HepG2 (cell line): Measurements from ENCODE around the gene GNA14. TPM values are rescaled to one million over a fixed set of nuclear protein-coding genes. Genes with fewer than 3 reads are reported as not detected.
A peak's percentile ranks its signal among the peaks of the same experiment; 100 is the strongest.

Experiments used
- ATAC-seq: fragments of 200-7000 bp; cut with Tn5 transposase; 3 replicates; pipeline ENCODE4 v1.9.1; 2020; ENCODE audit warnings: mild to moderate bottlenecking, moderate library complexity
- BruUV-seq: library from RNA; stranded (reverse); fragments of 400-500 nt; replicated peaks from 2 replicates; lab custom pipeline; 2021; lab: Mats Ljungman, UMichigan
- CTCF ChIA-PET: fragments of 300-600 bp; formaldehyde crosslinking; extraction: SDS; loops from one replicate; lab custom pipeline; 2021; ENCODE audit warnings: low total read pairs, inconsistent platforms, low intra/inter-chr PET ratio; lab: Yijun Ruan, JAX
- POLR2A ChIA-PET: fragments of 350-600 bp; sonication (Branson Sonifier 250); formaldehyde crosslinking; loops from one replicate; lab custom pipeline; 2020; ENCODE audit warnings: antibody characterized with exemption, inconsistent platforms; lab: Yijun Ruan, JAX
- DNase-seq: peaks from one replicate; pipeline ENCODE4 v3.0.0-alpha.2; 2015; ENCODE audit warnings: low spot score
- FAIRE-seq: peaks from 3 replicates; lab custom pipeline; 2011; peaks lifted over from hg19 to GRCh38; lab: Jason Lieb, UNC
- H2AFZ ChIP-seq: one replicate; pipeline ENCODE4 v1.6.1; 2011; ENCODE audit warnings: low read length, inconsistent platforms
- H3K27ac ChIP-seq: fragments of 300-600 bp; 3 replicates; pipeline ENCODE4 v1.8.0; 2011; ENCODE audit warnings: mixed run types, mild to moderate bottlenecking, mixed read lengths, low read length, inconsistent platforms; ENCODE audit not compliant: insufficient read depth; ENCODE audit errors: extremely low read length
- H3K27me3 ChIP-seq, 2 experiments: fragments of 200-600 bp in 1 of 2; 2 replicates in 1 of 2; 3 replicates in 1 of 2; pipeline versions ENCODE4 v1.6.0 to v1.8.0; 2011; ENCODE audit warnings: low read length in 2 of 2, mild to moderate bottlenecking in 2 of 2, moderate library complexity in 2 of 2, inconsistent platforms in 1 of 2; ENCODE audit not compliant: insufficient read depth in 2 of 2, control insufficient read depth in 1 of 2
- H3K36me3 ChIP-seq, 2 experiments: fragments of 200-600 bp in 1 of 2; replicated peaks in 1 of 2; 2 replicates in 1 of 2; 3 replicates in 1 of 2; pipeline versions ENCODE4 v1.5.1 to v1.8.0; 2011; ENCODE audit warnings: low read length in 2 of 2, inconsistent platforms in 1 of 2; ENCODE audit not compliant: insufficient read depth in 2 of 2, control insufficient read depth in 1 of 2
- H3K4me1 ChIP-seq: 2 replicates; pipeline ENCODE4 v1.5.1; 2012; ENCODE audit warnings: low read length, inconsistent platforms; ENCODE audit not compliant: insufficient read depth
- H3K4me2 ChIP-seq: 2 replicates; pipeline ENCODE4 v1.6.0; 2011; ENCODE audit warnings: low read depth, low read length, inconsistent platforms
- H3K4me3 ChIP-seq, 3 experiments: fragments of 200-600 bp in 1 of 3; sonication (generic), shearing (Covaris generic) in 1 of 3; replicated peaks in 1 of 3; 2 replicates each; pipeline ENCODE4 v1.5.1; 2011 to 2016; ENCODE audit warnings: low read length in 3 of 3, inconsistent platforms in 2 of 3, low read depth in 2 of 3, mild to moderate bottlenecking in 2 of 3, control low read depth in 1 of 3, mixed read lengths in 1 of 3; ENCODE audit not compliant: insufficient read depth in 1 of 3
- H3K79me2 ChIP-seq: one replicate; pipeline ENCODE4 v1.6.1; 2011; ENCODE audit warnings: low read length, inconsistent platforms; ENCODE audit not compliant: insufficient read depth
- H3K9ac ChIP-seq: 2 replicates; pipeline ENCODE4 v1.6.0; 2011; ENCODE audit warnings: mild to moderate bottlenecking, low read depth, low read length, inconsistent platforms; ENCODE audit not compliant: insufficient read depth
- H3K9me3 ChIP-seq: 2 replicates; pipeline ENCODE4 v1.5.1; 2012; ENCODE audit warnings: mild to moderate bottlenecking, low read length
- H4K20me1 ChIP-seq: 2 replicates; pipeline ENCODE4 v1.6.0; 2011; ENCODE audit warnings: inconsistent platforms, mild to moderate bottlenecking, low read length, moderate library complexity; ENCODE audit not compliant: insufficient read depth
- ARNT2 ChIP-seq: sonication (generic); formaldehyde crosslinking; IDR thresholded peaks from 2 replicates; pipeline ENCODE4 v1.8.0; 2022; ENCODE audit warnings: mild to moderate bottlenecking, low read depth, missing genetic modification reagents, moderate library complexity
- CCAR2 ChIP-seq: fragments of 200-400 bp; formaldehyde crosslinking; optimal IDR thresholded peaks from 2 replicates; pipeline ENCODE3; 2018; ENCODE audit warnings: low read depth, mild to moderate bottlenecking, low read length, moderate library complexity
- GTF3A ChIP-seq: sonication (generic); formaldehyde crosslinking; conservative IDR thresholded peaks from 2 replicates; pipeline ENCODE4 v1.4.0; 2020; ENCODE audit warnings: mild to moderate bottlenecking, missing genetic modification reagents
- HDAC2 ChIP-seq: sonication (generic); formaldehyde crosslinking; IDR thresholded peaks from 2 replicates; pipeline ENCODE4 v1.4.0; 2020; ENCODE audit warnings: missing genetic modification reagents
- YY1 ChIP-seq: IDR thresholded peaks from 2 replicates; pipeline ENCODE4 v1.6.1; 2011; ENCODE audit warnings: low read length, low read depth, moderate library complexity, mild to moderate bottlenecking; ENCODE audit not compliant: insufficient read depth, insufficient replicate concordance
- ZFP36L1 ChIP-seq: sonication (generic); formaldehyde crosslinking; IDR thresholded peaks from 2 replicates; pipeline ENCODE4 v1.8.0; 2022; ENCODE audit warnings: mild to moderate bottlenecking, missing genetic modification reagents, moderate library complexity
- ZNF530 ChIP-seq: sonication (generic); formaldehyde crosslinking; IDR thresholded peaks from 2 replicates; pipeline ENCODE4 v1.5.0; 2020; ENCODE audit warnings: low read depth, mild to moderate bottlenecking, missing genetic modification reagents
- ZNF792 ChIP-seq: IDR thresholded peaks from 2 replicates; pipeline ENCODE4 v1.6.1; 2016
- WGBS: methylation state at CpG from one replicate; pipeline ENCODE4 v1.1.6; 2017; ENCODE audit warnings: low lambda C conversion rate; 5-methylcytosine and 5-hydroxymethylcytosine counted together
- in situ Hi-C: cut with HindIII; loops from 2 replicates; pipeline ENCODE4 v1.10.0; 2017; ENCODE audit warnings: low pct_unique_long_range_greater_than_20kb; ENCODE audit not compliant: extremely low pct_ligation_motif_present
- intact Hi-C: fragments of 100-400 bp; cut with micrococcal nuclease; formaldehyde crosslinking; loops from one replicate; pipeline ENCODE4 v1.10.0; 2022; ENCODE audit not compliant: unreplicated experiment
- polyA plus RNA-seq, 8 experiments: library from polyadenylated mRNA; depleted of rRNA in 3 of 8; stranded (reverse) in 7 of 8; unstranded in 1 of 8; fragments of >200 nt; fragmentation: Illumina TruSeq in 4 of 8; extraction: Trizol in 4 of 8; gene quantifications; 2 replicates each; pipeline versions ENCODE4 v1.2.1 to v1.2.3, GENCODE V29; 2011 to 2016; ENCODE audit warnings: low read depth in 4 of 8, missing spikeins in 1 of 8, mixed read lengths in 1 of 8; ENCODE audit not compliant: insufficient read depth in 1 of 8
- total RNA-seq, 5 experiments: library from RNA; depleted of rRNA; stranded (reverse); fragments of >200 nt; fragmentation: Illumina TruSeq; extraction: Trizol; gene quantifications; 2 replicates each; pipeline ENCODE4 v1.2.3, GENCODE V29; 2016; ENCODE audit warnings: low read depth in 1 of 5
- TF ChIP-seq, protein P1 (sequence below): sonication (generic); formaldehyde crosslinking; IDR thresholded peaks from 2 replicates; pipeline ENCODE4 v1.4.0; 2020; ENCODE audit warnings: mild to moderate bottlenecking, missing genetic modification reagents
- TF ChIP-seq, protein P2 (sequence below): IDR thresholded peaks from 2 replicates; pipeline ENCODE4 v1.6.1; 2016; ENCODE audit warnings: missing biosample characterization, missing genetic modification reagents, low read depth
- TF ChIP-seq, protein P3 (sequence below): sonication (generic); formaldehyde crosslinking; IDR thresholded peaks from 2 replicates; pipeline ENCODE4 v1.5.0; 2020; ENCODE audit warnings: missing genetic modification reagents

GNA14 gene
- total and polyA plus RNA-seq, 2 of the 13 experiments (the other 11 are each of a cell fraction or from before 2014, with no cell fraction given) = not detected

DNA sequence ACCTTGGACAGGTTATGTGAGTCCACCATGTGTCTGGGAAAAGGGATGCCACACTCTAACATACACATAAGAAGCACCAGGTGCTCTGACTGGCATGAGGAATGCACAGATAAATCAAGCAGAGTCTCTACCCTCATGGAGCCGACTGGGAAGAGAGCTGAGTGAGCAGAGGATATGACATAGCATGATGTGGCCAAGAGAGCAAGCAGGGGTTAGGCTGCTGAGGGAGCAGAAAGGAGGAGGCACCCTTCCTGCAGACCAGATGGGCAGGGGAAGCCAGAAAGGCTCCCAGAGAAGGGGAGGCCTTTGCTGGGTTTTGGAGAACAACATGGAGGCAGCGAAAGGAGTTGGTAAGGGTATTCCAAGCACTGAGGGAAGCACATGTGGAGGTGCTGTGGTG lies 223.1 kb downstream of the GNA14 start:
- TF ChIP-seq YY1 (no peak), ARNT2 (CRISPR knock-in tag) (no peak), ZFP36L1 (CRISPR knock-in tag) (no peak), GTF3A (CRISPR knock-in tag) (no peak), HDAC2 (CRISPR knock-in tag) (no peak)
- TF ChIP-seq, protein P1, sequence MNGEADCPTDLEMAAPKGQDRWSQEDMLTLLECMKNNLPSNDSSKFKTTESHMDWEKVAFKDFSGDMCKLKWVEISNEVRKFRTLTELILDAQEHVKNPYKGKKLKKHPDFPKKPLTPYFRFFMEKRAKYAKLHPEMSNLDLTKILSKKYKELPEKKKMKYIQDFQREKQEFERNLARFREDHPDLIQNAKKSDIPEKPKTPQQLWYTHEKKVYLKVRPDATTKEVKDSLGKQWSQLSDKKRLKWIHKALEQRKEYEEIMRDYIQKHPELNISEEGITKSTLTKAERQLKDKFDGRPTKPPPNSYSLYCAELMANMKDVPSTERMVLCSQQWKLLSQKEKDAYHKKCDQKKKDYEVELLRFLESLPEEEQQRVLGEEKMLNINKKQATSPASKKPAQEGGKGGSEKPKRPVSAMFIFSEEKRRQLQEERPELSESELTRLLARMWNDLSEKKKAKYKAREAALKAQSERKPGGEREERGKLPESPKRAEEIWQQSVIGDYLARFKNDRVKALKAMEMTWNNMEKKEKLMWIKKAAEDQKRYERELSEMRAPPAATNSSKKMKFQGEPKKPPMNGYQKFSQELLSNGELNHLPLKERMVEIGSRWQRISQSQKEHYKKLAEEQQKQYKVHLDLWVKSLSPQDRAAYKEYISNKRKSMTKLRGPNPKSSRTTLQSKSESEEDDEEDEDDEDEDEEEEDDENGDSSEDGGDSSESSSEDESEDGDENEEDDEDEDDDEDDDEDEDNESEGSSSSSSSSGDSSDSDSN = no peak
- H3K4me1 ChIP-seq = no peaks in the 10 kb centered on the region
- ATAC-seq (peak; percentile 25; the same call in 2 of the 3 replicates), FAIRE-seq (no peak), DNase-seq (no peak)
- POLR2A ChIA-PET = no interaction called here
- no peak overlapping the region for H2AFZ ChIP-seq
- no peak overlapping the region for H3K4me3 ChIP-seq
- BruUV-seq = no TSS peak
- H3K27ac ChIP-seq = no peak overlapping the region
- in situ Hi-C loops = no loop called here
- no peaks in the 10 kb centered on the region for H4K20me1 ChIP-seq
- WGBS = 71% methylated on average over 2 of the region's 2 CpGs
- no peaks in the 10 kb centered on the region for H3K36me3 ChIP-seq
- CTCF ChIA-PET = no interaction called here
- H3K27me3 ChIP-seq = no peaks in the 10 kb centered on the region; a peak in 1 of 5 replicates
- intact Hi-C loops = no loop called here
- no peaks in the 10 kb centered on the region for H3K9me3 ChIP-seq
- H3K4me2 ChIP-seq = no peak overlapping the region
- H3K9ac ChIP-seq = no peak overlapping the region
- H3K79me2 ChIP-seq = no peaks in the 10 kb centered on the region

DNA sequence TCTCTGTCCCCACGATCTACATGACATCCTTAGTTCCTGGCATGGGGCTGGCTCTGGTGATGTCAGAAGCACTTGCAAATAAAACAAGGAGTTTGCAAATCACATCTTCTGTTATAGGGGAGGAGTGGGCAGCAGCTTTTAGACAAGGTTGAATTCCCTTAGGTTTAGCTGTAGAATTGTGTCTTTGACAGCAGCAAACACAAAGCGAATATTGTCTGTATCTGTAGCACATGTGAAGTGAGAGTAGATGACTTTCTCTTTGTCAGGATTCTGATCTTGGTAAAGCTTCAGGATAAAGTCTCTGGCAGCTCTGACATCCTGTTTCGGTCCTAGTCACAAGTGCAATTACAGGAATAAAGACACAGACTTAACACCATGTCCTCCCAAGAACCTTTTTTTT lies 224.3 kb downstream of the GNA14 start:
- in situ Hi-C loops = no loop called here
- ChIA-PET POLR2A (no interaction called here), CTCF (no interaction called here)
- no peak overlapping the region for H3K4me3 ChIP-seq
- intact Hi-C loops = no loop called here
- no peak for ATAC-seq
- BruUV-seq = no TSS peak
- H4K20me1 ChIP-seq = no peaks in the 10 kb centered on the region
- no peak for DNase-seq
- no peaks in the 10 kb centered on the region for H3K79me2 ChIP-seq
- FAIRE-seq = no peak
- H3K9ac ChIP-seq = no peak overlapping the region
- H3K4me2 ChIP-seq = no peak overlapping the region
- H3K4me1 ChIP-seq = no peaks in the 10 kb centered on the region
- no peaks in the 10 kb centered on the region for H3K27me3 ChIP-seq
- no peaks in the 10 kb centered on the region for H3K9me3 ChIP-seq
- WGBS = 96% methylated on average over 3 of the region's 3 CpGs
- H3K27ac ChIP-seq = no peak overlapping the region
- H2AFZ ChIP-seq = no peak overlapping the region
- no peaks in the 10 kb centered on the region for H3K36me3 ChIP-seq
- TF ChIP-seq, protein P2, sequence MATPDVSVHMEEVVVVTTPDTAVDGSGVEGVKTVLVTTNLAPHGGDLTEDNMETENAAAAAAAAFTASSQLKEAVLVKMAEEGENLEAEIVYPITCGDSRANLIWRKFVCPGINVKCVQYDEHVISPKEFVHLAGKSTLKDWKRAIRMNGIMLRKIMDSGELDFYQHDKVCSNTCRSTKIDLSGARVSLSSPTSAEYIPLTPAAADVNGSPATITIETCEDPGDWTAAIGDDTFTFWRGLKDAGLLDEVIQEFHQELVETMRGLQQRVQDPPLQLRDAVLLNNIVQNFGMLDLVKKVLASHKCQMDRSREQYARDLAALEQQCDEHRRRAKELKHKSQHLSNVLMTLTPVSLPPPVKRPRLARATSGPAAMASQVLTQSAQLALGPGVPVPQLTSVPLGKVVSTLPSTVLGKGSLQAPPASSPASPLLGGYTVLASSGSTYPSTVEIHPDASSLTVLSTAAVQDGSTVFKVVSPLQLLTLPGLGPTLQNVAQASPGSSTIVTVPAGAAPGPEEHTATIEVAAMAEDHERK = no peak
- TF ChIP-seq ZNF530 (CRISPR knock-in tag) (no peak), ZNF792 (CRISPR knock-in tag) (no peak), CCAR2 (no peak)
- TF ChIP-seq, protein P3, sequence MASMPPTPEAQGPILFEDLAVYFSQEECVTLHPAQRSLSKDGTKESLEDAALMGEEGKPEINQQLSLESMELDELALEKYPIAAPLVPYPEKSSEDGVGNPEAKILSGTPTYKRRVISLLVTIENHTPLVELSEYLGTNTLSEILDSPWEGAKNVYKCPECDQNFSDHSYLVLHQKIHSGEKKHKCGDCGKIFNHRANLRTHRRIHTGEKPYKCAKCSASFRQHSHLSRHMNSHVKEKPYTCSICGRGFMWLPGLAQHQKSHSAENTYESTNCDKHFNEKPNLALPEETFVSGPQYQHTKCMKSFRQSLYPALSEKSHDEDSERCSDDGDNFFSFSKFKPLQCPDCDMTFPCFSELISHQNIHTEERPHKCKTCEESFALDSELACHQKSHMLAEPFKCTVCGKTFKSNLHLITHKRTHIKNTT (CRISPR knock-in tag) = no peak
